ENCODE data around the gene PTRHD1. TPM values are rescaled to one million over a fixed set of nuclear protein-coding genes. Genes with fewer than 3 reads are reported as not detected.
A peak's percentile ranks its signal among the peaks of the same experiment; 100 is the strongest.

Gene PTRHD1
- total RNA-seq, 1 experiment from 2014 or later, result 39.2 TPM

- no peak for TF ChIP-seq ARID4B (CRISPR knock-in tag; IDR thresholded peaks at IDR 0.05; ENCODE audit: borderline replicate concordance)
- TF ChIP-seq EMX1 (CRISPR knock-in tag; IDR thresholded peaks at IDR 0.05), result no peak
- TF ChIP-seq IRF2 (CRISPR knock-in tag; IDR thresholded peaks at IDR 0.05; ENCODE audit: borderline replicate concordance, low read depth), result no peak
Observed at GRCh38 chr2:24824071-24824588, 30.9 kb upstream of the PTRHD1 start (continued).

GRCh38 chr2:24822049-24822706 is 29.0 kb upstream of the PTRHD1 start:
- peak overlapping the region; percentile 94 for H3K27ac Mint-ChIP-seq
- POLR2A ChIA-PET, result interaction anchor here (0.9 to 1.5 kb wide), 2 partner anchors 26 to 29 kb away, joined by 4 to 7 read pairs; partner anchors contain the start of genes CENPO and PTRHD1

More at GRCh38 chr2:24822049-24822706, 29.0 kb upstream of the PTRHD1 start:
- peaks cover 42% of the 10 kb centered on the region for H3K4me1 Mint-ChIP-seq
- H3K36me3 Mint-ChIP-seq, result peaks cover 74% of the 10 kb centered on the region
- DNase-seq (ENCODE audit: low spot score) (peak; percentile 56), ATAC-seq (peak; percentile 81)
- TF ChIP-seq TP53 (CRISPR knock-in tag; IDR thresholded peaks at IDR 0.05) (peak; percentile 32; the same call in 1 of the 2 replicates), ZNF416 (CRISPR knock-in tag; IDR thresholded peaks at IDR 0.05) (peak; percentile 61; the same call in 1 of the 2 replicates), ZSCAN18 (CRISPR knock-in tag; IDR thresholded peaks at IDR 0.05) (no peak), CREB1 (CRISPR knock-in tag; IDR thresholded peaks at IDR 0.05) (no peak), ZNF671 (CRISPR knock-in tag; IDR thresholded peaks at IDR 0.05) (0 out of 2 replicates have a peak, but pooled peaks have one; percentile 10), MAX (CRISPR knock-in tag; IDR thresholded peaks at IDR 0.05) (peak; percentile 62; the same call in 1 of the 2 replicates), ZMAT4 (CRISPR knock-in tag; IDR thresholded peaks at IDR 0.05) (0 out of 2 replicates have a peak, but pooled peaks have one; percentile 30), MXD4 (CRISPR knock-in tag; IDR thresholded peaks at IDR 0.05; ENCODE audit: borderline replicate concordance) (peak; percentile 23; the same call in 1 of the 2 replicates), CBFB (CRISPR knock-in tag; IDR thresholded peaks at IDR 0.05; ENCODE audit: low read depth) (no peak), ZNF532 (CRISPR knock-in tag; IDR thresholded peaks at IDR 0.05; ENCODE audit: borderline replicate concordance) (peak; percentile 64; the same call in 1 of the 2 replicates), ETV6 (CRISPR knock-in tag; IDR thresholded peaks at IDR 0.05) (0 out of 2 replicates have a peak, but pooled peaks have one; percentile 52), ZNF423 (CRISPR knock-in tag; IDR thresholded peaks at IDR 0.05) (peak; percentile 54; the same call in 1 of the 2 replicates), RORB (CRISPR knock-in tag; IDR thresholded peaks at IDR 0.05) (no peak), ZBTB21 (CRISPR knock-in tag; IDR thresholded peaks at IDR 0.05; ENCODE audit: borderline replicate concordance) (peak; percentile 51; the same call in 1 of the 2 replicates), FOXP4 (CRISPR knock-in tag; IDR thresholded peaks at IDR 0.05) (peak; percentile 69; the same call in 1 of the 2 replicates), FOXK1 (CRISPR knock-in tag; IDR thresholded peaks at IDR 0.05) (peak; percentile 81)
- no peaks in the 10 kb centered on the region for H3K27me3 Mint-ChIP-seq (ENCODE audit: low read depth)
- peak overlapping the region; percentile 21; the same call in 1 of the 2 replicates for H3K4me3 Mint-ChIP-seq
- H3K9me3 Mint-ChIP-seq, result peaks cover 11% of the 10 kb centered on the region; the same call in 1 of the 2 replicates
- CTCF ChIA-PET, result interaction anchor here (0.5 to 2.3 kb wide), 9 partner anchors 8 to 895 kb away, joined by 3 to 18 read pairs (median 4); partner anchors contain the start of genes ATAD2B, CENPO, NCOA1 and PTRHD1
